HS-5 (cell line): ENCODE results near the gene ELAVL2.

Experiments used
- DNase-seq: peaks from one replicate; pipeline ENCODE4 v3.0.0-alpha.2; 2012; ENCODE audit warnings: low read depth

The ELAVL2 gene

GRCh38 chr9:23662320-23662719 is 163.7 kb downstream of the ELAVL2 start:
- no peak for DNase-seq

GRCh38 chr9:23659346-23660006 is 166.6 kb downstream of the ELAVL2 start:
- DNase-seq, result no peak

GRCh38 chr9:23658376-23659258 is 167.4 kb downstream of the ELAVL2 start:
- DNase-seq, result no peak

GRCh38 chr9:23651051-23651450 is 175.0 kb downstream of the ELAVL2 start:
- no peak for DNase-seq

- no peak for DNase-seq
These were observed 177.4 kb downstream of the ELAVL2 start for GRCh38 chr9:23648651-23649050.

- no peak for DNase-seq
These were observed 181.1 kb downstream of the ELAVL2 start for GRCh38 chr9:23644896-23645295.

- DNase-seq, result no peak
These were observed 181.7 kb downstream of the ELAVL2 start for GRCh38 chr9:23644326-23644725.

GRCh38 chr9:23643656-23644258 is 182.3 kb downstream of the ELAVL2 start:
- no peak for DNase-seq
